SK-N-SH treated with all-trans-retinoic acid at 6 μM for 48 hours (cell line): ENCODE data around the gene MOCS1.

Experiments
- ATAC-seq: fragments of 200-7000 bp; cut with Tn5 transposase; 3 replicates; pipeline ENCODE4 v1.9.1; 2020; ENCODE audit warnings: mild to moderate bottlenecking, moderate library complexity
- ARNTL ChIP-seq: fragments of 450-650 bp; formaldehyde crosslinking; IDR thresholded peaks from 2 replicates; pipeline ENCODE4 v1.5.0; 2020; ENCODE audit warnings: low read depth, mild to moderate bottlenecking, moderate library complexity, borderline replicate concordance
- BACH2 ChIP-seq: fragments of 250-450 bp; sonication (Bioruptor Pico); IDR thresholded peaks from 2 replicates; pipeline ENCODE4 v1.9.0; 2021; ENCODE audit warnings: mild to moderate bottlenecking, borderline replicate concordance
- CSDC2 ChIP-seq: fragments of 250-450 bp; sonication (Bioruptor Pico); IDR thresholded peaks from 2 replicates; pipeline ENCODE4 v1.5.0; 2020; ENCODE audit warnings: mild to moderate bottlenecking, moderate library complexity
- CSRNP3 ChIP-seq: fragments of 250-450 bp; sonication (Bioruptor Pico); IDR thresholded peaks from 2 replicates; pipeline ENCODE4 v1.5.1; 2021; ENCODE audit warnings: mild to moderate bottlenecking, moderate library complexity
- ESRRG ChIP-seq: fragments of 250-450 bp; sonication (Bioruptor Pico); IDR thresholded peaks from 2 replicates; pipeline ENCODE4 v1.6.1; 2021; ENCODE audit warnings: mild to moderate bottlenecking
- GLIS3 ChIP-seq: fragments of 250-450 bp; sonication (Bioruptor Pico); IDR thresholded peaks from 2 replicates; pipeline ENCODE4 v1.5.0; 2020; ENCODE audit warnings: mild to moderate bottlenecking, moderate library complexity
- ISL1 ChIP-seq: fragments of 250-450 bp; sonication (Bioruptor Pico); IDR thresholded peaks from 2 replicates; pipeline ENCODE4 v2.1.2; 2022; ENCODE audit warnings: mild to moderate bottlenecking, moderate library complexity
- OSR1 ChIP-seq: fragments of 250-450 bp; sonication (Bioruptor Pico); IDR thresholded peaks from 2 replicates; pipeline ENCODE4 v1.8.0; 2022; ENCODE audit warnings: moderate library complexity, mild to moderate bottlenecking, inconsistent platforms
- POU6F1 ChIP-seq: fragments of 250-450 bp; sonication (Bioruptor Pico); IDR thresholded peaks from 2 replicates; pipeline ENCODE4 v1.8.0; 2021; ENCODE audit warnings: low read depth, mild to moderate bottlenecking, moderate library complexity, borderline replicate concordance
- PPARA ChIP-seq: fragments of 250-450 bp; sonication (Bioruptor Pico); IDR thresholded peaks from 2 replicates; pipeline ENCODE4 v1.5.0; 2020; ENCODE audit warnings: mild to moderate bottlenecking, borderline replicate concordance
- RARB ChIP-seq: fragments of 250-450 bp; sonication (Bioruptor Pico); IDR thresholded peaks from 2 replicates; pipeline ENCODE4 v1.8.0; 2021; ENCODE audit warnings: mild to moderate bottlenecking, moderate library complexity
- SNAI2 ChIP-seq: fragments of 250-450 bp; sonication (Bioruptor Pico); IDR thresholded peaks from 2 replicates; pipeline ENCODE4 v1.5.0; 2020; ENCODE audit warnings: mild to moderate bottlenecking, moderate library complexity
- TCF4 ChIP-seq: fragments of 250-450 bp; sonication (Bioruptor Pico); IDR thresholded peaks from 2 replicates; pipeline ENCODE4 v1.8.0; 2021; ENCODE audit warnings: mild to moderate bottlenecking, moderate library complexity, borderline replicate concordance
- TOX ChIP-seq: fragments of 250-450 bp; sonication (Bioruptor Pico); IDR thresholded peaks from 2 replicates; pipeline ENCODE4 v1.8.0; 2021; ENCODE audit warnings: mild to moderate bottlenecking, moderate library complexity, borderline replicate concordance
- TSHZ2 ChIP-seq: fragments of 250-450 bp; sonication (Bioruptor Pico); IDR thresholded peaks from 2 replicates; pipeline ENCODE4 v1.5.0; 2020; ENCODE audit warnings: mild to moderate bottlenecking, moderate library complexity
- ZC3H10 ChIP-seq: fragments of 250-450 bp; sonication (Bioruptor Pico); IDR thresholded peaks from 2 replicates; pipeline ENCODE4 v1.5.1; 2021; ENCODE audit warnings: mild to moderate bottlenecking, moderate library complexity
- ZFP3 ChIP-seq: fragments of 250-450 bp; sonication (Bioruptor Pico); IDR thresholded peaks from 2 replicates; pipeline ENCODE4 v1.5.0; 2020; ENCODE audit warnings: mild to moderate bottlenecking, moderate library complexity
- ZFP30 ChIP-seq: fragments of 450-650 bp; formaldehyde crosslinking; IDR thresholded peaks from 2 replicates; pipeline ENCODE4 v1.5.0; 2022; ENCODE audit warnings: mild to moderate bottlenecking, moderate library complexity
- ZNF565 ChIP-seq: fragments of 450-650 bp; formaldehyde crosslinking; conservative IDR thresholded peaks from 2 replicates; pipeline ENCODE4 v1.5.0; 2020; ENCODE audit warnings: low read depth, mild to moderate bottlenecking, moderate library complexity
- ZNF70 ChIP-seq: fragments of 450-650 bp; formaldehyde crosslinking; IDR thresholded peaks from 2 replicates; pipeline ENCODE4 v1.5.0; 2020; ENCODE audit warnings: mild to moderate bottlenecking, moderate library complexity
- ZNF8 ChIP-seq: fragments of 450-650 bp; formaldehyde crosslinking; IDR thresholded peaks from 2 replicates; pipeline ENCODE4 v1.5.0; 2020; ENCODE audit warnings: mild to moderate bottlenecking, moderate library complexity
- TF ChIP-seq, protein P1 (sequence below): fragments of 250-450 bp; sonication (Bioruptor Pico); IDR thresholded peaks from 2 replicates; pipeline ENCODE4 v1.8.0; 2020; ENCODE audit warnings: mild to moderate bottlenecking, moderate library complexity, borderline replicate concordance

The MOCS1 gene

DNA sequence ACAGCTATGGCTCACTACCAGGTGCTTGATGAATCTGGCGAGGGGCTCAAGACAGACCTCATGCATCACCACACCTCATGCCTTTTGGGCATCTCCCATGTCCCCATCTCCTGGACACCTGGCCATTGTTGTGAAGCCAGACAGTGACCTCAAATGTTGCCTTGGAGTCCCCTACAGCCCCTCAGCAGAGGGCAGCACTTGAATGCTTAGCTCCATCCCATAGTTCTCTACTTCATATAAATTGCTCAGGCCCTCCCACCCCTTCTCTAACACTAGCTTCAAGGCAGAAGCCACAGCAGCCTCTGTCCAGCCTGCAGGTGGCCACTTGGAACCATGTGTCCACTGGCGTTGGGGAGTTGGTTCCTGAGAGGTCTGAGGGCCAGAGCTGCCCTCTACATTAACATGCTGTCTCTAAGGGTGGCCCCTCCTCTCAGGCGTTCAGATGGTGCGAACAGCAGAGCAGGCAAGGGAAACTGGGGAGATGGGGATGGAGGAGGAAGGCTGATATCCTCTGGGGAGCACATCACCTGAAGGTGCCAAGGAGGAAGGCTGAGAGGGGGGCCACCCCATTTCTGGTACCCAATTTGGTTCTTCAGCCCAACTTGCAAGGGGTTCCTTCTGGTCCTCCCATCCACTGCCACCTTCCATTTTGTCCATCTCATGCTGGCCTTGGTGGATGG is 31.3 kb downstream of the MOCS1 start:
- no peak for TF ChIP-seq ESRRG (CRISPR knock-in tag)
- no peak for TF ChIP-seq GLIS3 (CRISPR knock-in tag)
- TF ChIP-seq ZNF8 (CRISPR knock-in tag): no peak
- TF ChIP-seq ZFP3 (CRISPR knock-in tag): no peak
- TF ChIP-seq ZNF565: no peak
- no peak for TF ChIP-seq ISL1 (CRISPR knock-in tag)
- TF ChIP-seq POU6F1 (CRISPR knock-in tag): no peak
- no peak for TF ChIP-seq OSR1 (CRISPR knock-in tag)
- TF ChIP-seq CSDC2: no peak
- no peak for TF ChIP-seq PPARA
- TF ChIP-seq, protein P1, sequence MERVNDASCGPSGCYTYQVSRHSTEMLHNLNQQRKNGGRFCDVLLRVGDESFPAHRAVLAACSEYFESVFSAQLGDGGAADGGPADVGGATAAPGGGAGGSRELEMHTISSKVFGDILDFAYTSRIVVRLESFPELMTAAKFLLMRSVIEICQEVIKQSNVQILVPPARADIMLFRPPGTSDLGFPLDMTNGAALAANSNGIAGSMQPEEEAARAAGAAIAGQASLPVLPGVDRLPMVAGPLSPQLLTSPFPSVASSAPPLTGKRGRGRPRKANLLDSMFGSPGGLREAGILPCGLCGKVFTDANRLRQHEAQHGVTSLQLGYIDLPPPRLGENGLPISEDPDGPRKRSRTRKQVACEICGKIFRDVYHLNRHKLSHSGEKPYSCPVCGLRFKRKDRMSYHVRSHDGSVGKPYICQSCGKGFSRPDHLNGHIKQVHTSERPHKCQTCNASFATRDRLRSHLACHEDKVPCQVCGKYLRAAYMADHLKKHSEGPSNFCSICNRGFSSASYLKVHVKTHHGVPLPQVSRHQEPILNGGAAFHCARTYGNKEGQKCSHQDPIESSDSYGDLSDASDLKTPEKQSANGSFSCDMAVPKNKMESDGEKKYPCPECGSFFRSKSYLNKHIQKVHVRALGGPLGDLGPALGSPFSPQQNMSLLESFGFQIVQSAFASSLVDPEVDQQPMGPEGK (CRISPR knock-in tag): no peak
- no peak for TF ChIP-seq ZNF70 (CRISPR knock-in tag)
- no peak for TF ChIP-seq TCF4
- TF ChIP-seq RARB (CRISPR knock-in tag): no peak
- TF ChIP-seq ARNTL: no peak
- no peak for TF ChIP-seq ZC3H10 (CRISPR knock-in tag)
- TF ChIP-seq CSRNP3: no peak
- no peak for TF ChIP-seq ZFP30 (CRISPR knock-in tag)
- no peak for TF ChIP-seq TOX (CRISPR knock-in tag)
- TF ChIP-seq TSHZ2 (CRISPR knock-in tag): no peak
- TF ChIP-seq, all 23 proteins: peak for 0
- ATAC-seq: no peak

- TF ChIP-seq GLIS3 (CRISPR knock-in tag) (no peak), CSRNP3 (no peak), ZFP30 (CRISPR knock-in tag) (no peak), TCF4 (no peak), PPARA (no peak), ZFP3 (CRISPR knock-in tag) (no peak), ISL1 (CRISPR knock-in tag) (no peak), BACH2 (CRISPR knock-in tag) (no peak), OSR1 (CRISPR knock-in tag) (no peak)
- no peak; the same call in 2 of the 3 replicates for ATAC-seq
These were observed 32.1 kb downstream of the MOCS1 start for GRCh38 chr6:39902136-39902535.

DNA sequence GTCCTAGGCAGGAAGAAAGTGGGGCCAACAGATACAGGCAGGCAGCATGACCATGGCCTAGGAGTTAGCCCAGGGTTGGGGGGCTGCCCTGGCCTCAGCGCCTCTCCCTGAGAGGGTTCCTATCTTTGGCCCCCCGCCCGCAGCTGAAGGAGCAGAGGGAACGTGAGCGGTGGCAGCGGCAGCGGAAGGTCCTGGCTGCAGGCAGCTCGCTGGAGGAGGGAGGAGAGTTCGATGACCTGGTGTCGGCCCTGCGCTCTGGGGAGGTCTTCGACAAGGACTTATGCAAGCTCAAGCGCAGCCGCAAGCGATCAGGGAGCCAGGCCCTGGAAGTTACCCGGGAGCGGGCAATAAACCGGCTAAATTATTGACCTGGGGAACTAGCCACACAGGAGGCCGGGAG is 32.6 kb downstream of the MOCS1 start:
- TF ChIP-seq PPARA (no peak), RARB (CRISPR knock-in tag) (no peak), CSDC2 (no peak), ZFP30 (CRISPR knock-in tag) (no peak), ZNF8 (CRISPR knock-in tag) (no peak), ZNF70 (CRISPR knock-in tag) (no peak), ZFP3 (CRISPR knock-in tag) (no peak), CSRNP3 (no peak), SNAI2 (CRISPR knock-in tag) (no peak), ZC3H10 (CRISPR knock-in tag) (no peak), OSR1 (CRISPR knock-in tag) (no peak), BACH2 (CRISPR knock-in tag) (no peak)
- TF ChIP-seq, all 23 proteins: peak for 0
- ATAC-seq: no peak
